Keratinocyte (primary cell): Measurements from ENCODE around the gene C21orf58.

Source experiments
- CTCF ChIP-seq, 3 experiments: IDR thresholded peaks in 1 of 3; conservative IDR thresholded peaks in 1 of 3; optimal IDR thresholded peaks in 1 of 3; 2 replicates in 2 of 3; 3 replicates in 1 of 3; pipeline versions ENCODE3 to v1.5.1; 2011; ENCODE audit warnings: low read length in 3 of 3, mild to moderate bottlenecking in 3 of 3, moderate library complexity in 2 of 3, control low read depth in 1 of 3, inconsistent platforms in 1 of 3; ENCODE audit not compliant: insufficient read depth in 2 of 3; ENCODE audit errors: extremely low read depth in 1 of 3
- EZH2 ChIP-seq: IDR thresholded peaks from one replicate; pipeline ENCODE4 v1.6.1; 2012; ENCODE audit warnings: inconsistent platforms, mild to moderate bottlenecking, low read length, moderate library complexity

- no peak for TF ChIP-seq EZH2
- TF ChIP-seq CTCF (optimal IDR thresholded peaks at IDR 0.05 in 1 of 3, IDR thresholded peaks at IDR 0.05 in 1 of 3, conservative IDR thresholded peaks at IDR 0.05 in 1 of 3; ENCODE audit: extremely low read depth in 1 of 3, insufficient read depth in 2 of 3, low read length in 3 of 3) = no peak
These were observed 24.5 kb downstream of the C21orf58 start for GRCh38 chr21:46299167-46299566.
